ENCODE results near the gene PACSIN3.

DNA sequence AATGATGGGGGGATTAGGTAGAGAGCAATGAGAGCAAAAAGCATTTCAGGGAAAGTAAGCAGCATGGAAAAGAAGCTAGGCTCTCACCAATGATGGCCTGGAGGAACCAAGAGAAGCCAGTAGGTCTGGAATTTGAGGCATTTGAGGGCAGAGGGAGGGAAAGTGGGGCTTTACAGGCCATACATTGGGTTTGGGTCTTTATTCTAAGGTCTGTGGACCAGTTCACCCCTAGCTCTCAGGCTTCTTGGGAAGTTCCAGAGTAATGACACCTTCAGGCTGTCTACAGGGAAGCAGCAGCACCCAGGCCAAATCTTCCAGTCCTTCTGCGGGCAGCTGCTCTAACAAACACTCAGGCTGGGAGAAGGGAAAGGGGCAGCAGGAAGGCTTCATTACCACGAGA is 39.0 kb downstream of the PACSIN3 start:
- TF ChIP-seq EZH2phosphoT487 (IDR thresholded peaks at IDR 0.05; ENCODE audit: low read depth), result no peak
- TF ChIP-seq, protein P1, sequence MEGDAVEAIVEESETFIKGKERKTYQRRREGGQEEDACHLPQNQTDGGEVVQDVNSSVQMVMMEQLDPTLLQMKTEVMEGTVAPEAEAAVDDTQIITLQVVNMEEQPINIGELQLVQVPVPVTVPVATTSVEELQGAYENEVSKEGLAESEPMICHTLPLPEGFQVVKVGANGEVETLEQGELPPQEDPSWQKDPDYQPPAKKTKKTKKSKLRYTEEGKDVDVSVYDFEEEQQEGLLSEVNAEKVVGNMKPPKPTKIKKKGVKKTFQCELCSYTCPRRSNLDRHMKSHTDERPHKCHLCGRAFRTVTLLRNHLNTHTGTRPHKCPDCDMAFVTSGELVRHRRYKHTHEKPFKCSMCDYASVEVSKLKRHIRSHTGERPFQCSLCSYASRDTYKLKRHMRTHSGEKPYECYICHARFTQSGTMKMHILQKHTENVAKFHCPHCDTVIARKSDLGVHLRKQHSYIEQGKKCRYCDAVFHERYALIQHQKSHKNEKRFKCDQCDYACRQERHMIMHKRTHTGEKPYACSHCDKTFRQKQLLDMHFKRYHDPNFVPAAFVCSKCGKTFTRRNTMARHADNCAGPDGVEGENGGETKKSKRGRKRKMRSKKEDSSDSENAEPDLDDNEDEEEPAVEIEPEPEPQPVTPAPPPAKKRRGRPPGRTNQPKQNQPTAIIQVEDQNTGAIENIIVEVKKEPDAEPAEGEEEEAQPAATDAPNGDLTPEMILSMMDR (IDR thresholded peaks at IDR 0.05; ENCODE audit: low read depth, low read length), result no peak

Data from OCI-LY3 (cell line).